HepG2 (cell line): ENCODE measurements around the gene ENTPD1. TPM values are rescaled to one million over a fixed set of nuclear protein-coding genes. Genes with fewer than 3 reads are reported as not detected.

Experiments used
- AHDC1 ChIP-seq: sonication (generic); formaldehyde crosslinking; IDR thresholded peaks from 2 replicates; pipeline ENCODE4 v1.5.1; 2020; ENCODE audit warnings: mild to moderate bottlenecking, missing genetic modification reagents, borderline replicate concordance
- HNF4A ChIP-seq: sonication (generic); formaldehyde crosslinking; IDR thresholded peaks from 2 replicates; pipeline ENCODE4 v1.4.0; 2020; ENCODE audit warnings: missing genetic modification reagents
- POLR2A ChIP-seq, 2 experiments: IDR thresholded peaks; 2 replicates each; pipeline ENCODE4 v1.6.1; 2011; ENCODE audit warnings: low read depth in 2 of 2, low read length in 2 of 2, mild to moderate bottlenecking in 1 of 2, moderate library complexity in 1 of 2; ENCODE audit not compliant: insufficient read depth in 1 of 2
- TGIF2 ChIP-seq: IDR thresholded peaks from 2 replicates; pipeline ENCODE4 v1.6.1; 2016; ENCODE audit warnings: control low read depth, missing compliant biosample characterization
- ZBTB40 ChIP-seq, 2 experiments: fragments of 450-650 bp in 1 of 2; sonication (generic) in 1 of 2; formaldehyde crosslinking in 1 of 2; IDR thresholded peaks; 2 replicates each; pipeline versions ENCODE4 v1.6.1 to v1.8.0; 2016 to 2022; ENCODE audit warnings: antibody characterized with exemption in 1 of 2, mild to moderate bottlenecking in 1 of 2, missing genetic modification reagents in 1 of 2
- ZFP37 ChIP-seq: sonication (generic); formaldehyde crosslinking; IDR thresholded peaks from 2 replicates; pipeline ENCODE4 v1.4.0; 2020; ENCODE audit warnings: missing genetic modification reagents, borderline replicate concordance
- polyA plus RNA-seq, 8 experiments: library from polyadenylated mRNA; depleted of rRNA in 3 of 8; stranded (reverse) in 7 of 8; unstranded in 1 of 8; fragments of >200 nt; fragmentation: Illumina TruSeq in 4 of 8; extraction: Trizol in 4 of 8; gene quantifications; 2 replicates each; pipeline versions ENCODE4 v1.2.1 to v1.2.3, GENCODE V29; 2011 to 2016; ENCODE audit warnings: low read depth in 4 of 8, missing spikeins in 1 of 8, mixed read lengths in 1 of 8; ENCODE audit not compliant: insufficient read depth in 1 of 8
- total RNA-seq, 5 experiments: library from RNA; depleted of rRNA; stranded (reverse); fragments of >200 nt; fragmentation: Illumina TruSeq; extraction: Trizol; gene quantifications; 2 replicates each; pipeline ENCODE4 v1.2.3, GENCODE V29; 2016; ENCODE audit warnings: low read depth in 1 of 5
- TF ChIP-seq, protein P1 (sequence below), 2 experiments: sonication (generic) in 1 of 2; formaldehyde crosslinking in 1 of 2; IDR thresholded peaks; 2 replicates each; pipeline versions ENCODE4 v1.4.0 to v1.6.1; 2016 to 2020; ENCODE audit warnings: borderline replicate concordance in 1 of 2, low read depth in 1 of 2, mild to moderate bottlenecking in 1 of 2, missing genetic modification reagents in 1 of 2

The ENTPD1 gene
- total and polyA plus RNA-seq, 2 of the 13 experiments (the other 11 are each of a cell fraction or from before 2014, with no cell fraction given) = 0.07 TPM

GRCh38 chr10:95836610-95837355, 80.8 kb downstream of the ENTPD1 start (continued):
- TF ChIP-seq TGIF2 (CRISPR knock-in tag) (no peak), HNF4A (CRISPR knock-in tag) (peak; percentile 92), ZFP37 (0 out of 2 replicates have a peak, but pooled peaks have one; percentile 43), POLR2A (IDR thresholded peaks at IDR 0.05; ENCODE audit: insufficient read depth in 1 of 2, low read depth in 2 of 2, low read length in 2 of 2) (no peak), ZBTB40 (IDR thresholded peaks at IDR 0.05) (no peak), ZBTB40 (CRISPR knock-in tag; IDR thresholded peaks at IDR 0.05) (0 out of 2 replicates have a peak, but pooled peaks have one; percentile 52), AHDC1 (CRISPR knock-in tag) (peak; percentile 84; the same call in 1 of the 2 replicates)
- TF ChIP-seq, protein P1, sequence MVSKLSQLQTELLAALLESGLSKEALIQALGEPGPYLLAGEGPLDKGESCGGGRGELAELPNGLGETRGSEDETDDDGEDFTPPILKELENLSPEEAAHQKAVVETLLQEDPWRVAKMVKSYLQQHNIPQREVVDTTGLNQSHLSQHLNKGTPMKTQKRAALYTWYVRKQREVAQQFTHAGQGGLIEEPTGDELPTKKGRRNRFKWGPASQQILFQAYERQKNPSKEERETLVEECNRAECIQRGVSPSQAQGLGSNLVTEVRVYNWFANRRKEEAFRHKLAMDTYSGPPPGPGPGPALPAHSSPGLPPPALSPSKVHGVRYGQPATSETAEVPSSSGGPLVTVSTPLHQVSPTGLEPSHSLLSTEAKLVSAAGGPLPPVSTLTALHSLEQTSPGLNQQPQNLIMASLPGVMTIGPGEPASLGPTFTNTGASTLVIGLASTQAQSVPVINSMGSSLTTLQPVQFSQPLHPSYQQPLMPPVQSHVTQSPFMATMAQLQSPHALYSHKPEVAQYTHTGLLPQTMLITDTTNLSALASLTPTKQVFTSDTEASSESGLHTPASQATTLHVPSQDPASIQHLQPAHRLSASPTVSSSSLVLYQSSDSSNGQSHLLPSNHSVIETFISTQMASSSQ (IDR thresholded peaks at IDR 0.05; ENCODE audit: low read depth) = peak; percentile 25; the same call in 1 of the 2 replicates
- TF ChIP-seq, protein P1 (CRISPR knock-in tag; IDR thresholded peaks at IDR 0.05; ENCODE audit: borderline replicate concordance) = no peak
